ENCODE data around the gene LGALS9B.
"Not testable (repeated sequence)": the region's sequence is repeated elsewhere in the genome, so short reads cannot be mapped to it uniquely, and the experiment has no call there.

Gene LGALS9B

GRCh38 chr17:20467447-20467846 lies at the start of gene LGALS9B:
LGALS9B (minus strand) TSS chr17:20467539; CDS start chr17:20467470, 69 bp downstream.
- not testable (repeated sequence) for DNase-seq (ENCODE audit: low spot score)

GRCh38 chr17:20516986-20517385 lies 49.6 kb upstream of the LGALS9B start:
- not testable (repeated sequence) for DNase-seq (ENCODE audit: low spot score)

- DNase-seq (ENCODE audit: low spot score) = not testable (repeated sequence)
Measured at GRCh38 chr17:20515099-20515498, 47.8 kb upstream of the LGALS9B start.

- not testable (repeated sequence) for DNase-seq (ENCODE audit: low spot score)
Measured at GRCh38 chr17:20513539-20513938, 46.2 kb upstream of the LGALS9B start.

- not testable (repeated sequence) for DNase-seq (ENCODE audit: low spot score)
Measured at GRCh38 chr17:20512378-20512777, 45.0 kb upstream of the LGALS9B start.

- DNase-seq (ENCODE audit: low spot score) = not testable (repeated sequence)
Measured at GRCh38 chr17:20511778-20512177, 44.4 kb upstream of the LGALS9B start.

GRCh38 chr17:20505333-20505732 lies 38.0 kb upstream of the LGALS9B start:
- DNase-seq (ENCODE audit: low spot score) = not testable (repeated sequence)

- DNase-seq (ENCODE audit: low spot score) = not testable (repeated sequence)
Measured at GRCh38 chr17:20504388-20505066, 37.2 kb upstream of the LGALS9B start.

- not testable (repeated sequence) for DNase-seq (ENCODE audit: low spot score)
Measured at GRCh38 chr17:20501896-20502295, 34.6 kb upstream of the LGALS9B start.

DNA sequence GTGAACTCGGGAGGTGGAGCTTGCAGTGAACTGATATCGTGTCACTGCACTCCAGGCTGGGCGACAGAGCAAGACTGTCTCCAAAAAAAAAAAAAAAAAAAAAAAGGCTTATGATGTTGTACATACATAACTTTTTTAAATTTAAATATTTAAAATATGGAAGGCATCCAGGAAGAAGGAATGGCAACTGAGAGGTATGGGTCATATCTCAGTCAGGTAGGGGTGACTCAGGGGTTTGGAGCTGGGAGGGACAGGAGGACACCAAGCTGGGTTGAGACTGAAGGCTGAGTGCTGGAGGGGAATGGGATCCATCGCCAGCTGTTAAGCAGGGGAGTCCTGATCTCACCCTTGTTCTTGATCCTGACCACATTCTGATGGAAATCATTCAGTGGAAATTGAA lies 33.0 kb upstream of the LGALS9B start:
- DNase-seq (ENCODE audit: low spot score) = not testable (repeated sequence)

DNA sequence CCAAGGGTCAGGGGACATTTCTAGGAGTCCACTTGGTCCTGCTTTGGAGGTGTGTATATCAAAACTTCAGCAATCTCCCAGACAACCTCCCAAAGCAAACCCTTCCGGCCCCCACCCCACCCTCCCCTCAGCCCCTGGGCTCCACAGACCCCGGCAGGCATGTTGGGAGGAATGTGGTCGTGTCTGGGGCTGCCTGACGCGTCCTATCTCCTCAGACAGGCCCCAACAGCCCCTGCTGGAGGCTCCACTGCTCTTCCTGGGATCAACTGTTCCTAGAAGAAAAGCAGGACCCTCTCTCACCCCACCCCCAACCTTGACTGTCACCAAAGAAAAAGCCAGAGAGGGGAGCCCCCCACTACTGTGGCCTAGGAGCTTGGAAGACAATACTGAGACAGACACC lies 28.1 kb upstream of the LGALS9B start:
- DNase-seq (ENCODE audit: low spot score) = not testable (repeated sequence)

DNA sequence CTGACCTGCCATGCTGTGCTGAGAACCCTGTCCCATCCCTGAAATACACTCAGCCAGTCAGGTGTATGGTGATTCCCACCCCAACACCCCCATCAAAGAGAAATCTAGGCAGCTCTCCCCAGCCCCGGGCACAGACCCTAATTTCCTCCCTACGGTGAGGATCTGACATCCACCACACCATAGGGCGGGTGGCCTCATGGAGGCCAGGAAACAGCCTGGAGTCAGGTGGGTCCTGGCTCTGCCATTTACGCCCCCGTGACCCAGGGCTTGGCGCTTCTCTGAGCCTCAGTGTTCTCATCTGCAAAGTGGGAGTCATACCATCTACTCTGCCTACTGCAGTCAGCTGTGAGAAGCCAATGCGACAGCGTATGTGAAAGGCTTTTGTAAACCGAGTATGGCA lies 27.4 kb upstream of the LGALS9B start:
- DNase-seq (ENCODE audit: low spot score) = not testable (repeated sequence)

GRCh38 chr17:20494147-20494546 lies 26.8 kb upstream of the LGALS9B start:
- DNase-seq (ENCODE audit: low spot score) = not testable (repeated sequence)

DNA sequence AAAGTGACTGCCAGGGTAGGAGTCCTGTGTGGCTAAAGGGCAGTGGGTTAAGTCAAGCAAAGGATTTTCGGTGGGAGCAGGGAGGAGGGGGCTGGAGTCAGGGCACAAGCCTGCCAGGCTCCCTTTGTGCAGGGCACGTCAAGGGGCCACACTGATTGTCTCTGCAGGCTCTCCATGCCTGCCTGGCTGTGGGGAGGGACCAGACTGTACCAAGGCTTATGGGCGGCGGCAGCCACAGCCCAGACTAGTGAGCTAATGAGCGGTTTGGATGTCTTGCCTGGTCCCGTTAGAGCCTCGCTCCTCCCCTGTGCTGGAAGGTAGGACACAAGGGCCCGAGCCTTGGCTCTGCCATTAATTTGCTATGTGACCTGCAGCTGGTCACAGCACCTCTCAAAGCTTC lies 25.6 kb upstream of the LGALS9B start:
- not testable (repeated sequence) for DNase-seq (ENCODE audit: low spot score)

GRCh38 chr17:20492099-20492498 lies 24.8 kb upstream of the LGALS9B start:
- not testable (repeated sequence) for DNase-seq (ENCODE audit: low spot score)

GRCh38 chr17:20484930-20485329 lies 17.6 kb upstream of the LGALS9B start:
- DNase-seq (ENCODE audit: low spot score) = not testable (repeated sequence)

DNA sequence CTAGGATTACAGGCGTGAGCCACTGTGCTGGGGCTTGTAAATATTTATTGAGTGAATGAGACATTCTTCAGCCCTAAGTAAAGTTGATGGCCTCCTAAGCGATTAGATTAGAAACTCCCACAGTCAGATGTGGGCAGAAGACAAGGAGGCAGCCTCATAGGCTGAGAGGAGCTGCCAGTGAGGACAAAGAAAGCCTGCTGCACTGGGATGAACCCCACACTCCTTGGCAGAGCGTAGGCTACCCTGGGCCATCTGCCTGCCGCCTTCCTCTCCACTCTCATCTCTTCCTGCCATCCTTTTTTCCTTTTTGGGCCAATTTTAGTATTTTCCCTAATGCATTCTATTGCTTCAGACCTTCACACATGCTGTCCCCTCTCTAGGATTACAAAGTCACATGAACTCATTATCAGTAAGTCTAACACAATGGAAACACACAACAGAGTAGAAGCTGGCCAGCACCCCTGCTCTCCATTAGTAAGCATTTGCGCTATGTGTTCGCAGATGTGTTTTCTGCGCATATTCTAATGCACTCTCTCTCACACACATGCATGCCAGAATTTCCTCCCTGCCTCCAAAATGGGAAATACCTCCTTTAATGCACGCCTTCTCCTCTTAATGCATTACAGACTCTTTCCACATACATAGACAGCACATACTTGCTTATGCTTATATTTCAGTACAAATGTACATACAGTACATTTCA lies 12.7 kb upstream of the LGALS9B start:
- peak; percentile 26 for DNase-seq (ENCODE audit: low spot score)

GRCh38 chr17:20477398-20478071 lies 10.2 kb upstream of the LGALS9B start:
- peak; percentile 50 for DNase-seq (ENCODE audit: low spot score)

GRCh38 chr17:20475137-20475831 lies 7.9 kb upstream of the LGALS9B start:
- DNase-seq (ENCODE audit: low spot score) = not testable (repeated sequence)

- not testable (repeated sequence) for DNase-seq (ENCODE audit: low spot score)
Measured at GRCh38 chr17:20474081-20474480, 6.7 kb upstream of the LGALS9B start.

GRCh38 chr17:20469946-20470345 lies 2.6 kb upstream of the LGALS9B start:
- not testable (repeated sequence) for DNase-seq (ENCODE audit: low spot score)

DNA sequence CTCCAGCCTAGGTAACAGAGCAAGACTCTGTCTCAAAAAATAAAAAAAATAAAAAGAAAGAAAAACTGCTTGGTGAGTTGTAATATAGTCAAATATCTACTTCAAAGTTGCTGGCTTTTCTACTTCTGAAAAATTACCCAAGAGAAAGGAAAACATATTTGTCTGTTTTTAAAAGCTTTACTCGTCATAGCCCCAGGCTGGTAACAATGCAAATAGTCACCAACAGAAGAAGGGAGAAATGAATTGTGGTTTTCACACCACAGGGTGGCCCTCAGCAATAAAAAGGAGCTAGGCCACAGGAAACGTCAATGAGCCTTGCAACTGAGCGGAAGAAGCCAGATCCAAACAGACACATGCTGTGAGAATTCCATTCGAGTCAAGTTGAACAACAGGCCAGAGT lies 1.8 kb upstream of the LGALS9B start:
- DNase-seq (ENCODE audit: low spot score) = not testable (repeated sequence)

Measured in cerebellar cortex (tissue), 1 donor.